IPS-NIHi11 (cell line): Measurements from ENCODE around the gene MARK1.

ENCODE experiments used
- DNase-seq: peaks from one replicate; pipeline ENCODE4 v3.0.0; 2012; ENCODE audit warnings: mixed read lengths, low spot score

MARK1 gene

GRCh38 chr1:220690140-220691052 lies 162.5 kb downstream of the MARK1 start, which contains the start of gene C1orf115:
C1orf115 (plus strand) TSS chr1:220690363; CDS start chr1:220690403, 40 bp downstream.
- peak; percentile 98 for DNase-seq

- no peak for DNase-seq
Observed at GRCh38 chr1:220691053-220691684, 163.2 kb downstream of the MARK1 start.

- DNase-seq, result no peak
Observed at GRCh38 chr1:220692436-220693228, 164.7 kb downstream of the MARK1 start.

GRCh38 chr1:220694866-220695382 lies 167.0 kb downstream of the MARK1 start:
- DNase-seq, result no peak

GRCh38 chr1:220695426-220695825 lies 167.5 kb downstream of the MARK1 start:
- no peak for DNase-seq

GRCh38 chr1:220696226-220696862 lies 168.4 kb downstream of the MARK1 start:
- no peak for DNase-seq

GRCh38 chr1:220696863-220697231 lies 168.9 kb downstream of the MARK1 start:
- DNase-seq, result no peak

- no peak for DNase-seq
Observed at GRCh38 chr1:220697326-220697725, 169.4 kb downstream of the MARK1 start.

GRCh38 chr1:220698607-220699016 lies 170.7 kb downstream of the MARK1 start:
- DNase-seq, result no peak

GRCh38 chr1:220699044-220699443 lies 171.1 kb downstream of the MARK1 start:
- no peak for DNase-seq

GRCh38 chr1:220700556-220701179 lies 172.7 kb downstream of the MARK1 start:
- DNase-seq, result peak; percentile 52

- no peak for DNase-seq
Observed at GRCh38 chr1:220701974-220702373, 174.0 kb downstream of the MARK1 start.

GRCh38 chr1:220702733-220703270 lies 174.9 kb downstream of the MARK1 start:
- DNase-seq, result no peak

- DNase-seq, result no peak
Observed at GRCh38 chr1:220703305-220703704, 175.4 kb downstream of the MARK1 start.

- DNase-seq, result no peak
Observed at GRCh38 chr1:220705782-220706181, 177.8 kb downstream of the MARK1 start.

- DNase-seq, result no peak
Observed at GRCh38 chr1:220706480-220706879, 178.5 kb downstream of the MARK1 start.

- DNase-seq, result no peak
Observed at GRCh38 chr1:220707160-220707559, 179.2 kb downstream of the MARK1 start.

- no peak for DNase-seq
Observed at GRCh38 chr1:220708244-220708643, 180.3 kb downstream of the MARK1 start.

GRCh38 chr1:220708936-220709801 lies 181.2 kb downstream of the MARK1 start:
- no peak for DNase-seq

GRCh38 chr1:220710333-220710732 lies 182.4 kb downstream of the MARK1 start:
- DNase-seq, result no peak
